ENCODE data around the gene SEMA3E. TPM values are rescaled to one million over a fixed set of nuclear protein-coding genes. Genes with fewer than 3 reads are reported as not detected.

SEMA3E gene
- polyA plus RNA-seq, 1 experiment: 0.06 TPM

GRCh38 chr7:83355143-83355542, 293.8 kb downstream of the SEMA3E start:
- Histone ChIP-seq H3K4me3 (ENCODE audit: low read depth, low read length) (no peak overlapping the region), H3K9me3 (ENCODE audit: control insufficient read depth, insufficient read depth, low read length) (no peaks in the 10 kb centered on the region), H3K27ac (ENCODE audit: low read depth, low read length) (no peak overlapping the region), H3K27me3 (ENCODE audit: control insufficient read depth, insufficient read depth, low read length) (no peaks in the 10 kb centered on the region)
- TF ChIP-seq CTCF (IDR thresholded peaks at IDR 0.05; ENCODE audit: low read depth, low read length): no peak
- POLR2A ChIA-PET: no interaction called here
- CTCF ChIA-PET: no interaction called here
- no peak for DNase-seq (ENCODE audit: low read depth, low spot score)

- Histone ChIP-seq H3K27ac (ENCODE audit: low read depth, low read length) (no peak overlapping the region), H3K4me3 (ENCODE audit: low read depth, low read length) (no peak overlapping the region), H3K27me3 (ENCODE audit: control insufficient read depth, insufficient read depth, low read length) (no peaks in the 10 kb centered on the region), H3K9me3 (ENCODE audit: control insufficient read depth, insufficient read depth, low read length) (no peaks in the 10 kb centered on the region)
- TF ChIP-seq CTCF (IDR thresholded peaks at IDR 0.05; ENCODE audit: low read depth, low read length): no peak
- ChIA-PET CTCF (no interaction called here), POLR2A (no interaction called here)
- DNase-seq (ENCODE audit: low read depth, low spot score): peak; percentile 4
Observed at GRCh38 chr7:83347945-83348444, 300.9 kb downstream of the SEMA3E start.

- Histone ChIP-seq H3K27ac (ENCODE audit: low read depth, low read length) (no peak overlapping the region), H3K9me3 (ENCODE audit: control insufficient read depth, insufficient read depth, low read length) (no peaks in the 10 kb centered on the region), H3K27me3 (ENCODE audit: control insufficient read depth, insufficient read depth, low read length) (no peaks in the 10 kb centered on the region), H3K4me3 (ENCODE audit: low read depth, low read length) (no peak overlapping the region)
- DNase-seq (ENCODE audit: low read depth, low spot score): no peak
- ChIA-PET POLR2A (no interaction called here), CTCF (no interaction called here)
- no peak for TF ChIP-seq CTCF (IDR thresholded peaks at IDR 0.05; ENCODE audit: low read depth, low read length)
Observed at GRCh38 chr7:83339907-83340306, 309.0 kb downstream of the SEMA3E start.

- no peak for TF ChIP-seq CTCF (IDR thresholded peaks at IDR 0.05; ENCODE audit: low read depth, low read length)
- CTCF ChIA-PET: no interaction called here
- POLR2A ChIA-PET: no interaction called here
- H3K27me3 ChIP-seq (ENCODE audit: control insufficient read depth, insufficient read depth, low read length): no peaks in the 10 kb centered on the region
- no peak for DNase-seq (ENCODE audit: low read depth, low spot score)
- no peak overlapping the region for H3K27ac ChIP-seq (ENCODE audit: low read depth, low read length)
- H3K9me3 ChIP-seq (ENCODE audit: control insufficient read depth, insufficient read depth, low read length): no peaks in the 10 kb centered on the region
- no peak overlapping the region for H3K4me3 ChIP-seq (ENCODE audit: low read depth, low read length)
Observed at GRCh38 chr7:83338277-83338950, 310.5 kb downstream of the SEMA3E start.

- ChIA-PET POLR2A (no interaction called here), CTCF (no interaction called here)
- TF ChIP-seq CTCF (IDR thresholded peaks at IDR 0.05; ENCODE audit: low read depth, low read length): no peak
- Histone ChIP-seq H3K9me3 (ENCODE audit: control insufficient read depth, insufficient read depth, low read length) (no peaks in the 10 kb centered on the region), H3K27ac (ENCODE audit: low read depth, low read length) (no peak overlapping the region), H3K27me3 (ENCODE audit: control insufficient read depth, insufficient read depth, low read length) (no peaks in the 10 kb centered on the region), H3K4me3 (ENCODE audit: low read depth, low read length) (no peak overlapping the region)
- DNase-seq (ENCODE audit: low read depth, low spot score): no peak
Observed at GRCh38 chr7:83337050-83337449, 311.9 kb downstream of the SEMA3E start.

Data from AG04450 (cell line).